ENCODE data around the gene KRT5. TPM values are rescaled to one million over a fixed set of nuclear protein-coding genes. Genes with fewer than 3 reads are reported as not detected.
A peak's percentile ranks its signal among the peaks of the same experiment; 100 is the strongest.

The KRT5 gene
- total RNA-seq, 4 donors from 2014 or later = not detected

- H3K9me3 ChIP-seq = no peaks in the 10 kb centered on the region
- DNase-seq (no peak), ATAC-seq (no peak)
- in situ Hi-C loops (cut with MboI; ENCODE audit: low sequenced_read_pairs in 4 of 4) (no loop called here), intact Hi-C loops (cut with DNase I; ENCODE audit: low total_unique reads) (no loop called here)
- peaks cover 0 to 6% (median 3%) of the 10 kb centered on the region in 3 donors for H3K27me3 ChIP-seq
- no peak overlapping the region for H3K27ac ChIP-seq
- H3K4me1 ChIP-seq = no peaks in the 10 kb centered on the region
- TF ChIP-seq CTCF (IDR thresholded peaks at IDR 0.05 in 4 of 5, conservative IDR thresholded peaks at IDR 0.05 in 1 of 5) = no peak
- no peak for TF ChIP-seq POLR2A (IDR thresholded peaks at IDR 0.05)
- H3K4me3 ChIP-seq = no peak overlapping the region
- H3K36me3 ChIP-seq = no peaks in the 10 kb centered on the region
Measured at GRCh38 chr12:52496590-52497071, 23.6 kb downstream of the KRT5 start.

DNA sequence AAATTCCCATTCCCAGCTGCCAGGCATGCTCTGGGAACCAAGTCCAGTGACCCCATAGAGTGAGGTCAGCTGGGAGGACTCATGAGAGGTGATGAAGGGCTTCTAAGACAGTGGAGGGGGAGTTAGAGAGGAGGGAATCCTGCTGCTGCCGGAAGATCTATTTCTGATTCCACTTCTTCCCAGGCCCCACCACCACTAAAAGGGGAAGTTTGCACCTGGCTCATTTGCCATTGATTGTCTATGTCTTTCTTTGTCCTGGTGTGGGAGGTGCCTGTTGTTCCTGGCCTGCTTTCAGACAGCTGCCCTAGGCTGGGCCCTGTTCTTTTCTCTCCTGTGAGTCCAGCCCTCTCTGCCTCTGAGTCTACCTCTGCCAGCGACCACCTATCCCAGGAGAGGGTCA lies 24.1 kb downstream of the KRT5 start:
- intact Hi-C loops (cut with DNase I; ENCODE audit: low total_unique reads) = no loop called here
- no peak for DNase-seq
- Histone ChIP-seq H3K9me3 (no peaks in the 10 kb centered on the region), H3K27ac (no peak overlapping the region), H3K4me1 (no peaks in the 10 kb centered on the region), H3K27me3 (peaks cover 0 to 6% (median 3%) of the 10 kb centered on the region in 3 donors), H3K36me3 (no peaks in the 10 kb centered on the region), H3K4me3 (no peak overlapping the region)
- in situ Hi-C loops (cut with MboI; ENCODE audit: low sequenced_read_pairs in 4 of 4) = no loop called here
- TF ChIP-seq CTCF (IDR thresholded peaks at IDR 0.05 in 4 of 5, conservative IDR thresholded peaks at IDR 0.05 in 1 of 5) (no peak), POLR2A (IDR thresholded peaks at IDR 0.05) (no peak)
- no peak for ATAC-seq

DNA sequence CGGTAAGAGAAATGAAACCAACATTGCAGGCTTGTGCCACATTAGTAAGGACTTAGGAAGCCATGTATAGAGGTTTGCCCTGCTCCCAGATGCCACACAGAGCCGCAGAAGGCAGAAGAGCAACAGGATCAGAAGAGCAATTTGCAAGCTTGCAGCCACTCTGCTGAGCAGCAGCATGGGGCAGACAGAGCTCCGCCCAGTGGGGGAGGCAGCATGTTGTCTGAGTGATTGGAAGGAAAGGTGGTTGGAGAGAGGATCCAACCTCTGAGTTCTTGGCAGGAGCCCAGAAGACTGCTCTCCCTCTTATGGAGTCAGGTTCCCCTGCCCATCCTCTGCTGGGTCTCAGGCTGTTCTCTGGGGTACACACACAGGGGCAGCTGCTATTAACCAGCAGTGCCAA lies 24.8 kb downstream of the KRT5 start:
- DNase-seq (no peak), ATAC-seq (no peak)
- Histone ChIP-seq H3K9me3 (no peaks in the 10 kb centered on the region), H3K27ac (no peak overlapping the region), H3K36me3 (no peaks in the 10 kb centered on the region), H3K27me3 (peaks cover 0 to 6% (median 3%) of the 10 kb centered on the region in 3 donors), H3K4me1 (no peaks in the 10 kb centered on the region), H3K4me3 (no peak overlapping the region)
- intact Hi-C loops (cut with DNase I; ENCODE audit: low total_unique reads) = no loop called here
- TF ChIP-seq CTCF (IDR thresholded peaks at IDR 0.05 in 4 of 5, conservative IDR thresholded peaks at IDR 0.05 in 1 of 5) (no peak), POLR2A (IDR thresholded peaks at IDR 0.05) (no peak)
- in situ Hi-C loops (cut with MboI; ENCODE audit: low sequenced_read_pairs in 4 of 4) = no loop called here

DNA sequence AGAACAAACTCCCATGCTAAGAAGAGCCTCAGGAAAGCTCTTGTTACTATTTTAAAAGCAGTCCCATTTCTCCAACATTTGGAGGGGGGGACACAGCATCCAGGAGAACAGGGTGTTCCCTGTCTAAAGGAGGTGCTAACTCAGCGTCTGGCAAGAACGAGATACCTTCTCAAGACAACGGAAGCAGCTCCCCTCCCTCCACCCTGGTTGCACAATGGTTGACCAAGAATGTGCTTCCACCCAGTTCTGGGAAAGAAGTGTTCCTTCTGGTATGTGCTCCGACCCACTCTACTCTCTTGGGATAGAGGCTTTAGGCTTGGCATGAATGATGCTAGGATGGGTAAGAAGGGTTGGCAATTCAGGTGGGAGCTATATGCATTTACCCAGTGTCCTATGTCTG lies 25.7 kb downstream of the KRT5 start:
- peak in 1 of 2 donors; percentile 44 for ATAC-seq

More for the DNA sequence above, 25.7 kb downstream of the KRT5 start:
- no peaks in the 10 kb centered on the region for H3K4me1 ChIP-seq
- H3K9me3 ChIP-seq = no peaks in the 10 kb centered on the region
- intact Hi-C loops (cut with DNase I; ENCODE audit: low total_unique reads) = no loop called here
- TF ChIP-seq CTCF (IDR thresholded peaks at IDR 0.05 in 4 of 5, conservative IDR thresholded peaks at IDR 0.05 in 1 of 5) (no peak), POLR2A (IDR thresholded peaks at IDR 0.05) (no peak)
- H3K36me3 ChIP-seq = no peaks in the 10 kb centered on the region
- peak; percentile 27 to 51 for DNase-seq
- H3K4me3 ChIP-seq = no peak overlapping the region
- H3K27ac ChIP-seq = no peak overlapping the region
- in situ Hi-C loops (cut with MboI; ENCODE audit: low sequenced_read_pairs in 4 of 4) = no loop called here
- H3K27me3 ChIP-seq = peaks cover 0 to 6% (median 3%) of the 10 kb centered on the region in 3 donors
